ENCODE data around the gene ISG15.

The ISG15 gene

DNA sequence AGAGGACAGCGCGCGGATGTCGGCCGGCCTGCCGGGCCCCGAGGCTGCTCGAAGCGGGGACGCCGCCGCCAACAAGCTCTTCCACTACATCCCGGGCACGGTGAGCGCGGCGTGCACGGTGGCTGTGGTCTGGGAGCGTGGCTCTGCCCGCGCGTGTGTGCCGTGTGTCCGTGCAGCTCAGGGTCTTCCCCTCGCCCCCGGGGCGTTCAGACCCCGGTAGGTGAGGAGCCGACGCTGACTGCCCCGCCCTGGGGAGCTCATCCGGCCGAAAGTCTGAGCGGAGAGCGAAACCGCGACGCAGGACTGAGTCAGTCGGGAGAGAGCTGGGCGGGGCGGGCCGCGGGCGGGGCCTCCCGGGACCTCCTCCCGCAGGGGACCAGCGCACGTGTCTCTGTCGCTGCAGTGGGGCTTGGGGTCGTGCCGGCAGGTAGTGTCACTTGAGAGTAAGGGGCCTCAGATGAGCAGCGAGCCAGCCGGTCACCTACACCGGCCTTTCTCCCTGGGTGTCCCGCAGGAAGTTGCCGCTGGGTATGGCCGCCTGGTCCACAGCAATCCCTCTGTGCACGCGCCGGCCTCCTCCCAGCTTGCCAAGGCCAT lies 46.5 kb upstream of the ISG15 start:
- TF ChIP-seq, protein P1, sequence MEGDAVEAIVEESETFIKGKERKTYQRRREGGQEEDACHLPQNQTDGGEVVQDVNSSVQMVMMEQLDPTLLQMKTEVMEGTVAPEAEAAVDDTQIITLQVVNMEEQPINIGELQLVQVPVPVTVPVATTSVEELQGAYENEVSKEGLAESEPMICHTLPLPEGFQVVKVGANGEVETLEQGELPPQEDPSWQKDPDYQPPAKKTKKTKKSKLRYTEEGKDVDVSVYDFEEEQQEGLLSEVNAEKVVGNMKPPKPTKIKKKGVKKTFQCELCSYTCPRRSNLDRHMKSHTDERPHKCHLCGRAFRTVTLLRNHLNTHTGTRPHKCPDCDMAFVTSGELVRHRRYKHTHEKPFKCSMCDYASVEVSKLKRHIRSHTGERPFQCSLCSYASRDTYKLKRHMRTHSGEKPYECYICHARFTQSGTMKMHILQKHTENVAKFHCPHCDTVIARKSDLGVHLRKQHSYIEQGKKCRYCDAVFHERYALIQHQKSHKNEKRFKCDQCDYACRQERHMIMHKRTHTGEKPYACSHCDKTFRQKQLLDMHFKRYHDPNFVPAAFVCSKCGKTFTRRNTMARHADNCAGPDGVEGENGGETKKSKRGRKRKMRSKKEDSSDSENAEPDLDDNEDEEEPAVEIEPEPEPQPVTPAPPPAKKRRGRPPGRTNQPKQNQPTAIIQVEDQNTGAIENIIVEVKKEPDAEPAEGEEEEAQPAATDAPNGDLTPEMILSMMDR (IDR thresholded peaks at IDR 0.05; ENCODE audit: low read depth, low read length, missing control alignments), result no peak
- H3K4me3 ChIP-seq (replicated peaks; ENCODE audit: low read depth, low read length), result peak overlapping the region; percentile 53
- DNase-seq (ENCODE audit: extremely low read depth, low read depth), result no peak

DNA sequence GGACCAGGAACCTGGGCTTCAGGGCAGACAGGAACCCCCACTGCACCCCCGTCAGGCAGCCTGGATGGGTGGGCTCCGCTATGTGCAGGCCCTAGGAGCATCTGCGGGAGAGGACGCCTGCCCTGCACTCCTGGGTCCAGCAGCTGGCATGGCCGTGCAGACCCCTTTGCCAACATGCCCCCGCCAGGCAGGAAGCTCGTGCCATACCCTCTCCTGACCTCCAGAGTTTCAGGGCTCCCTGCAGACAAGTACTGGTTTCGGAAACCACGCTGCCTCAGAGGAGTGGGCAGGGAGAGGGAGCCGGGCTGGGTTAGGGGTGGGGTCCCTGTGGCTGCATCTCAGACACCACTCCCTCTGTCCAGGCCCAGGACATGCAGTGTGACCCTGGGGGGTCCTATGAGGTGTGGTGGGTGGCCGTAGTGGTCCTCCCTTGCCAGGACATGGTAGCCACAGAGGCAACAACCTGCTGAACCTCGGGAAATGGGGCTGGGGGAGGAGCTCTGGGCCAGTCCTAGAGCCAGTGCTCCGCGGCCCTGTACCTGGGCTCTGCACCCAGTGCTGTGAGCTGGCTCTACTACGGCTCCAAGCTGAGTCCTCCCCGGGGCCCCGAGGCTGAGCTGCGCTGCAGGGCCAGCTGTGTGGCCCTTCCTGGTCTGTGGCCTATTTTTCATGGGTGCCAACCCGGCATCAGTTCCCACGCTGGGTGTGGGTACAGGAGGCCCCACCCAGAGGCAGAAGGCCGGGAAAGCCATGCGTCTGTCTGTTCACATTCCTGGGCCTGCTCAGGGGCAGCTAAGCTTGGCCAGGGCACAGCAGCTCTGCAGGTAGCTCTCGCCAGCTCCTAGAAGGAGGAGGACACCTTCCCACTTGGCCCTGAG lies 45.6 kb upstream of the ISG15 start:
- peak overlapping the region; percentile 53; the same call in 1 of the 2 replicates for H3K4me3 ChIP-seq (replicated peaks; ENCODE audit: low read depth, low read length)
- no peak for DNase-seq (ENCODE audit: extremely low read depth, low read depth)
- TF ChIP-seq, protein P1 (IDR thresholded peaks at IDR 0.05; ENCODE audit: low read depth, low read length, missing control alignments), result no peak

DNA sequence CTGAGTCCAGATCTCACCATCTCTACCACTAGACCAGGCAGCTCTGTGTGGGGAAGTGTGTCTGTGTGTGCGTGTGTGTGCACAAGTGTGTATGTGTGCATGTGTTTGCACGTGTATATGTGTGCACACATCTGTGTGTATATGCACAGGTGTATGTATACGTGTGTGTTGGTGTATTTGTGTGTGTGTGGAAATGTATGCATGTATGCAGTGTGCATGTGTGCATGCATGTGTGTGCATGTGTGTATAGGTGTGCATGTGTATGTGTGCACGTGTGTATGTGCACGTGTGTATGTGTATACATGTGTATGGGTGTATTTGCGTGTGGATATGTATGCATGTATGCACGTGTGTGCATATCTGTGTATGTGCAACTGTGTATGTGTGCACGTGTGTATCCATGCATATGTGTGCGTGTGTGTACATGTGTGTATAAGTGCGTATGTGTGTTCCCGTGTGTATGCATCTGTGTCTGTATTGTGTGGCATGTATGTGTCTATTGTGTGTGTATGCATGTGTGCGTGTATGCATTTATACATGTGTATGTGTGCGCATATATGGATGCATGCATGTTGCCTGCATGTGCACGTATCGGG lies 43.9 kb upstream of the ISG15 start:
- DNase-seq (ENCODE audit: extremely low read depth, low read depth), result no peak
- TF ChIP-seq, protein P1 (IDR thresholded peaks at IDR 0.05; ENCODE audit: low read depth, low read length, missing control alignments), result no peak
- H3K4me3 ChIP-seq (replicated peaks; ENCODE audit: low read depth, low read length), result no peak overlapping the region

DNA sequence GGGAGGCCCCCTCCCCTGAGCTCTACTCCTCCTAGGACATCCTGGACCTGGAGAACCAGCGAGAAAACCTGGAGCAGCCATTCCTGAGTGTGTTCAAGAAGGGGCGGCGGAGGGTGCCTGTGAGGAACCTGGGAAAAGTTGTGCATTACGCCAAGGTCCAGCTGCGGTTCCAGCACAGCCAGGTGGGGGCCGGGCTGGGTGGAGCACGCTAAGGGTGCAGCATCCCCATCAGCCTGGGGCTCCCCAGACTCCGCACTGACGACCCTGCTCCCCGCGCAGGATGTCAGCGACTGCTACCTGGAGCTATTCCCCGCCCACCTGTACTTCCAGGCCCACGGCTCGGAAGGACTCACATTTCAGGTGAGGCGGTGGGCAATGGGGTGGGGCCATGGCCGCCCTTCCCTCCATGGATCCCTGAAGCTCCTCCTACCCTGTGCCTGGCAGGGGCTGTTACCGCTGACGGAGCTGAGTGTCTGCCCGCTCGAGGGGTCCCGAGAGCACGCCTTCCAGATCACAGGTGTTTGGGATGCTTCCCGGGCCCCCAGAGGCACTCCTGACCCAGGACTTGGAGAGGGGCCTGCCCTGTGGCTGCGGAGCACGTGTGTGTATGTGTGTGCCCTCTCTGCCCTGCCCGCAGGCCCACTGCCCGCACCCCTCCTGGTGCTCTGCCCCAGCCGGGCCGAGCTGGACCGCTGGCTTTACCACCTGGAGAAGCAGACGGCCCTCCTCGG lies 42.9 kb upstream of the ISG15 start:
- DNase-seq (ENCODE audit: extremely low read depth, low read depth), result no peak
- TF ChIP-seq, protein P1 (IDR thresholded peaks at IDR 0.05; ENCODE audit: low read depth, low read length, missing control alignments), result no peak
- H3K4me3 ChIP-seq (replicated peaks; ENCODE audit: low read depth, low read length), result no peak overlapping the region

DNA sequence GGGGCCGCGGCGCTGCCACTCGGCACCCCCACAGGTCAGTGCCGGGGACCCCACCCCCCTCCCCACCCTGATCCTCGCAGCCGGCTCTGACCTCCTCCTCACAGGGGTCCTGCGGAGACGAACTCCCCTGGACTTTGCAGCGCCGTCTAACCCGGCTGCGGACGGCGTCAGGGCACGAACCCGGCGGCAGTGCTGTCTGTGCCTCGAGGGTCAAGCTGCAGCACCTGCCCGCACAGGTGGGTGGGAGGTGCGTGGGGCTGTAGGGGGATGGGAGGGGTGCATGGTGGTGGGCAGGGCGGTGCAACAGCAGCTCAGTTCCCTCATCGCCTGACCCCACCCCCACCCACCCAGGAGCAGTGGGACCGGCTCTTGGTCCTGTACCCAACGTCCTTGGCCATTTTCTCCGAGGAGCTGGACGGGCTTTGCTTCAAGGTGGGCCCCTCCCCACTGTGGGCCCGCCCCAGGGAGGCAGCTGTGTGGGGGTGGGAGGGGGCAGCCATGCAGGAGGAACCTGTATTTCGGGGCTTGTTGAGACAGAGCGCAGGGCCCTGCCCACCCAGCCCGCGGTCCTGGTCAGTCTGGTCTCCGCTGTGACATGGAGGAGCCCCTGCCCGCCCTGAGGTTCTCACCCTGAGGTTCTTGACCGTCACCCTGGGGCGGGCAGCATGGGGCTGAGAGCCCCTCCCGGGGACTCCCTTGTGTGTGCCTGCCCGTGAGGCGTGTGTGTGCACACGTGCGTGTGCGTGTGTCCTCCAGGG lies 42.1 kb upstream of the ISG15 start:
- no peak overlapping the region for H3K4me3 ChIP-seq (replicated peaks; ENCODE audit: low read depth, low read length)
- TF ChIP-seq, protein P1 (IDR thresholded peaks at IDR 0.05; ENCODE audit: low read depth, low read length, missing control alignments), result no peak
- no peak for DNase-seq (ENCODE audit: extremely low read depth, low read depth)
